Left renal cortex interstitium (tissue), 4 donors: Measurements from ENCODE around the gene KNDC1. TPM values are rescaled to one million over a fixed set of nuclear protein-coding genes. Genes with fewer than 3 reads are reported as not detected.

Experiments used
- DNase-seq, 4 donors: peaks; one replicate each; pipeline ENCODE4 v3.0.0-alpha.2; 2013; ENCODE audit warnings: low read depth in 4 of 4, low spot score in 2 of 4, missing footprints in 1 of 4
- polyA plus RNA-seq, 4 donors: library from polyadenylated mRNA; unstranded; fragments of 120-200 nt; gene quantifications; one replicate each; pipeline ENCODE4 v1.2.1, GENCODE V29; 2013; ENCODE audit not compliant: insufficient read length in 4 of 4

Gene KNDC1
- polyA plus RNA-seq, 4 donors = 4.5 to 11.4 (median 8.2) TPM

GRCh38 chr10:133203652-133204195 lies 43.7 kb downstream of the KNDC1 start:
- no peak for DNase-seq

DNA sequence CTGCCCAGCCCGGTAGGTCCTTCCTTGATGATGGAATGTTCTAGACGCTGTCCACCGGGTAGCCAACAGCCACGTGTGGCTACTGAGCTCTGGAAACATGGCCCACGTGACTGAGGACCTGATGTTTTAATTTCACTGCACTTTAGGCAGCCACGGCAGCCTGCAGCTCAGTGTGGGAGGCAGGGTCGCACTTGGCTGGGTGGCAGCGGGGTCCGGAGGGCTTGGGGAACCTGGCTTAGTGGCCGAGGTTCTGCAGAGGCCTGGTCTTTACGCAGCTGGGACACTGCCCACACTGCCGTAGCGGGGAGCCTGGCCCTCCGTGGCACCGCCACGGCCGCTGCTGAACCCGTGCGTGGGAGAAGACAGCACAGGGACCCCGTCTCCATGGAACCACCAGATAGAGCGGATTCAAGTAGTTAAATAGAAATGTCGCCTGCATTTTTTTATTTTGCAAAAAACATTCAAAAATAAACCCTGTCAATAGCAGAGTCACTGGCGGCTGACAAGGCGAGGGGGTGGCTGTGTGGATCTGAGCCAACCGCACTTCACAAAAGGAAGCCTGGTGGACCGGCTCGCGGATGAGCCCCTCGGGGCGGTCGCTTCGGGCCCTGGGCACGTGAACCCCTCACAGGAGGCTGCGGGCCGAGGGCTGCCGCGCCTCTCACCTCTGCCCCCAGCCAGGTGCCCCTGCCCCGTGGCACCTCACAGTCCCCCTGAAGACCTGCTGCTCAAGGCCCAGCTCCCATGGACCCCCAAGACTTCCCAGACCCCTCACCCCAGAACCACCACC lies 44.4 kb downstream of the KNDC1 start:
- DNase-seq = no peak

- no peak for DNase-seq
These were observed 45.1 kb downstream of the KNDC1 start for GRCh38 chr10:133205146-133205545.

DNA sequence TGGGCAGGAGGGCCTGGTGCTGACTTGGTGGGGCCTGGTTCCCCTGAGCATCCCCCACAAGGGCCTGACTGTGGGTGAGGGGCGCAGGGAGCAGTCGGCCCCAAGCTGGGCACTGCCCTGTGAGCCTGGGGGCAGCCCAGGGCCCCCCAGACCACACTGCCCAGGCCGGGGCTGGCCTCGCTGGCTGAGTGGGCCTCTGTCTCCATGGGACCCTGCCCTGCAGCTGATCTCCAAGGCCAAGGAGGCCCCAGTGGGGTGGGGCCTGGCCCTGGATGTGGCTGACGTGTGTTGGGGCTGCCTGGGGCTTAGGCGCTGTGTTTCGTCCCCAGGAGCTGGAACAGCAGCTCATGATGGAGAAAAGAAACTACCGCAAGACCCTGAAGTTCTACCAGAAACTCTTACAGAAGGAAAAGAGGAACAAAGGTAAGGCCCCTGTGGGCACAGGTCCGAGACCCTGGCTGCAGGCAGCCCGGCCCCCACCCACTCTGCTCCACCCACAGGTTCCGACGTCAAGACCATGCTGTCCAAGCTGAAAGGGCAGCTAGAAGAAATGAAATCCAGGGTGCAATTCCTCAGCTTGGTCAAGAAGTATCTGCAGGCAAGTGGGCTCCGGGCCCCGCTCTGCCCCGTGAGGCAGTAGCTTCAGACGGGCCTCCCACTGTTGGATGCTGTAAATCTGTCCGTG lies 46.5 kb downstream of the KNDC1 start:
- no peak for DNase-seq

DNA sequence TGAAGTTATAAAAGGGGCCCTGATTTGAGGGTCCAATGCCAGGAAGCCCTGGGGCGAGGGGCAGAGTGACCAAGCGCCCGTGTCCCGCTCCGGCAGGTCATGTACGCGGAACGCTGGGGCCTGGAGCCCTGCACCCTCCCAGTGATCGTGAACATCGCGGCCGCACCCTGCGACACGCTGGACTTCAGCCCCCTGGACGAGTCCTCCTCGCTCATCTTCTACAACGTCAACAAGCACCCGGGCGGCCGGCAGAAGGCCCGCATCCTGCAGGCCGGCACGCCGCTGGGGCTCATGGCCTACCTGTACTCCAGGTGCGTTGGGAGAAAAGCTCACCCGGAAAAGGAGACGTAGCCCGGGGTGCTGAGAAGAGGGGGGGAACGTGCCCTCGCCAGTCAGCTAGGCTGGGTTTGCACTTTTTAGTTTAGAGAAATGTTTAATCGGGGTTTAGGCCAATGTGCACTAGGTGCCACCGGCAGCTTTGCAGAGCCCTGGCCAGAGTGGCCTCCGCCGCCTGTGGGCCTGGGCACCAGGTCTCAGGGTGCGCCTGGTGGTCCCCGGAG lies 47.1 kb downstream of the KNDC1 start:
- no peak for DNase-seq

GRCh38 chr10:133207627-133208026 lies 47.6 kb downstream of the KNDC1 start:
- DNase-seq = no peak

- no peak for DNase-seq
These were observed 48.4 kb downstream of the KNDC1 start for GRCh38 chr10:133208466-133208865.

DNA sequence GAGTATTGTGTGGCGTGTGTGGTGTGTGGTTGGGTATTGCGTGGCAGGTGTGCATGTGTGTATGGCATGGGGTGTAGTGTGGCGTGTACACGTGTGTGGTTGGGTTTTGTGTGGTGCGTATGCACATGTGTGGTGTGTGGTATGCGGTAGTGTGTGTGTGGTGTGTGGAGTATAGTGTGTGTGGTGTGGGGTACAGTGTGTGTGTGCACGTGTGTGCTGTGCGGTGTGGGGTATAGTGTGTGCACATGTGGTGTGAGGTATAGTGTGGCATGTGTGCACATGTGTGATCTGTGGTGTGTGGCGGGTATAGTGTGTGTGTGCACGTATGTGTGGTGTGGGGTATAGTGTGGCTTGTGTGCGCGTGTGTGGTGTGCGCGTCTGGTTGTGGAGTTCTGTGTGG lies 49.1 kb downstream of the KNDC1 start:
- DNase-seq = no peak

- no peak for DNase-seq
These were observed 49.6 kb downstream of the KNDC1 start for GRCh38 chr10:133209641-133210040.

- no peak for DNase-seq
These were observed 50.5 kb downstream of the KNDC1 start for GRCh38 chr10:133210398-133211140.

DNA sequence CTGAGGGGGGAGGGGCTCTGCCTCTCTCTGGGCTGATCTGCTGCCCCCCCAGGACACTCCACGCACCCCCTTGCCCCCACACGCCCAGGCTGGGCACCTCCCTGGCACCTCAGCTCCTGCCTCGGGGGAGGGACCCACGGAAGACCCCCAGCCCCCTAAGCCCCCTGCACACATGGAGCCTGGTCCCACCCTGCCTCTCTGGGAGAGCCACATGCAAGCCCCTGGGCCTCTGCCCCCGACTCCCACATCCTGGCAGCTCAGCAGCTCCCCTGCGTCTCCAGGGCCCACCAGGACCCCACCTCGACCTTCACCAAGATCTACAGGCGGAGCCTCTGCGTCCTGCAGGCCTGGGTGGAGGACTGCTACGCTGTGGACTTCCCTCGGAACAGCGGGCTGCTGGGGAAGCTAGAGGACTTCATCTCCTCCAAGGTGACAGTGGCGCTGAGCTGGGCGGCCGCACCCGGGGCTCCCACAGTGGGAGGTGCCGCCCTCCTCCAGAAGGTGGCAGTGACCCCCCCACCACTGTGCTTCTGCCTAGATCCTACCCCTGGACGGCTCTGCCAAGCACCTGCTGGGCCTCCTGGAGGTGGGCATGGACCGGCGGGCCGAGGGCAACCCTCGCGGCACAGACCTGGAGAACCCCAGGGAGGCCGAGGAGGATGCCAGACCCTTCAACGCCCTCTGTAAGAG lies 51.3 kb downstream of the KNDC1 start:
- DNase-seq = no peak

- DNase-seq = no peak
These were observed 52.2 kb downstream of the KNDC1 start for GRCh38 chr10:133211959-133212852.

GRCh38 chr10:133212853-133213494 lies 53.0 kb downstream of the KNDC1 start:
- DNase-seq = no peak

DNA sequence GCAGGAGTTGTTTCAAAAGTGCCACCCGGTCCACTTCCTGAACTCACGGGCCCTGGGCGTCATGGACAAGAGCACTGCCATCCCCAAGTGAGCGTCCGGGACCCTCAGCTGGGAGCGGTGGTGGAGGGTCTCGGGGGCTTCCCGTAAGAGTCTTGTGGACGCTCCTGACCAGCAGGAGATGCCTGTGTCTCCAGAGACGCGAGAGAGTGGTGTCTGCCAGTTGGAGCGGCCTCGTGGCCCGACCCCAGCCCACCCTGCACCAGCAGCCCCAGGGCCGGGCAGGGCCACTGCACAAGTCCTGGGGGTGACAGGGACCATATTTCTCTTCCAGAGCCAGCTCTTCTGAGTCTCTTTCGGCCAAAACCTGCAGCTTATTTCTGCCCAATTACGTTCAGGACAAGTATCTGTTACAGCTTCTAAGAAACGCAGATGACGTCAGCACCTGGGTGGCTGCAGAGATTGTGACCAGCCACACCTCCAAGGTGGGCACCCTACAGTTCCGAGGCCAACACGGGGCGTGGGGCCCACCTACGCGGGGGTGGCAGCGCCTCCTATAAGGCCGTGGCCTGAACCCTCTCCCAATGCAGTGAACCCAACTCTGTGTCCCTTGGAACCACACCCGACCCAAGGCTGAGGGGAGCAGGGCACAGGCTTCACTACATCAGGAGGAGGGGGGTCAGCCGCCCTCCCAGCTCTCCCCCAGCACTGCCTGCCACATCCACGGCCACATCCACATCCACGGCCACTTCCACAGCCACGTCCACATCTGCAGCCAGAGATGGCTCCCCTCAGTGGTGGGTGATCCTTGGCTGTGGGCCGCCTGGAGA lies 53.8 kb downstream of the KNDC1 start:
- no peak for DNase-seq

DNA sequence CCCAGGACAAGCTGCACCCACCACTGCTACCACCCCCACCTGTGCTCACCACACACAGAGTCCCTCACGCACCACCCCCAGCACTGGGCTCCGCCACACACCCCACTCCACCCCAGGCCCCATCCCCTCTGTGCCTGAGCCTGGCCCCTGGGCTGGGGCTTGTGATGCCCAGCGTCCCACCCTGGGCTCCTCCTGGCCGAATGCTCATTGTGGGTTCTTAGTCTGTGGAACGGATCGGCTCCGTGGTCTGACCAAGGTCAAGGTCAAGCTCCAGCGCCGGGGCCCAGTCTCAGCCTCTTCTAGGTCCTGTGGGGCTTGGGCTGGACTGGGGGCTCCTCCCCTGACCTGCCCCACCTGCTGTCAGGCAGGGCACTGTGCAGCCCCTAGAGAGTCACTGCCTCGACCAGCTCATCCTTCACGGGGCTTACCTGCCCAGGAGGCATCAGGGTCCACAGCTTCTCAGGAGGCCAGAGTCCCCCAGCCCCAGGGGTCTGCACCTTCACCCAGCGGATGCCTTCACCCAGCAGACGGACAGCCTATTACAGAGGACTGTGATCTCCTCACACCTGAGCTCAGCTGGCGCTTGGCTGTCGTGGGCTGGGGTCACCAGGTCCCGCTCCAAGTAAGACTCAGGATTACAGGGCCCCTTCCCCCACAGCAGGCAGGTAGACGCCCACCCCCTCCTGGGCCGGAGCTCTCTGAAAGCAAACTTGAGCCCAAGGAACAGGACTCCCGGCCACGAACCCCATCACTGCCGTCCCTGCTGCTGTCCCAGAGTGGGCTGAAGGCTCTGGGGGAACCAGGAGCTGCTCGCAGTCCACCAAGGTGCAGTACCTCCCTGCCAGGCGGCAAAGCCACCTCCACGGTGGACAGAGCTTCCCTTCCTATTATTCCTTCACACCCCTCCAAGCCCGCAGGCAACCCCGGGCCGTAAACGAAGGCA lies 54.7 kb downstream of the KNDC1 start:
- no peak for DNase-seq

DNA sequence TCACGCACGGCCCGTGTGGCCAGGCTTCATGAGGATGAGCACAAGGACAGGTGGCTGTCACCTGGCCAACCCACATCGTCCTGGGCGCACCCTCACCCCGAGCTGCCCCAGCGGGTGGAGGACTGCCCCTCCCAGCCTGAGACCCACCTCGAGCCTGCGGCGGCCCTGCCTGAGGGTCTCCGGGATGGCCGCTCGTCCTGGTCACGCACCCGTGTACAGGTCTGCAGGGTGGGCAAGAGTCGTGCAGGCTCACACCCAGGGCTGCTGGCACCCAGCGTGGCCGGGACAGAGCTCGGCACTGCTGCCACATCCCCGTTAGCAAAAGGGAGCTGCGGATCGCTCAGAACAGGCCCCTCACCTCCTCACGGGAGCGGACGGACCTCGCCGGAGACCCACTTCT lies 55.6 kb downstream of the KNDC1 start:
- DNase-seq = no peak

DNA sequence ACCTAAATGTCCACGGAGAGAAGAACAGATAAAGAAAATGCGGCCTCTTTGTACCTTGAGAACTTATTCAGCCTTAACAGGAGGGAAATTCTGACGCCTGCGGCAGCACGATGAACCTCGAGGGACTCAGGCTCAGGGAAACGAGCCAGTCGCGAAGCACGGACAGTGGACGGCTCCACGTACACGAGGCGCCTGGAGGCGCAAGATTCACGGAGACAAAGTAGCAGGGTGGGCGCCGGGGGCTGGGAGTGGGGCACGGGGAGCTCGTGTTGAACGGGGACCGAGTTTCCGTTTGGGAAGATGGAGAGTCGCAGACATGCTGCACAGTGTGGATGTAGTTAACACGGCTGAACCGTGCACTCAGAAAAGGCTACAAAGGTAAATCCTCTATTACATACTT lies 56.8 kb downstream of the KNDC1 start:
- no peak for DNase-seq
